ENCODE measurements around the gene FBXO30. TPM values are rescaled to one million over a fixed set of nuclear protein-coding genes. Genes with fewer than 3 reads are reported as not detected.

The FBXO30 gene
- total RNA-seq, 2 donors from 2014 or later, result 5.4 to 9.0 TPM

DNA sequence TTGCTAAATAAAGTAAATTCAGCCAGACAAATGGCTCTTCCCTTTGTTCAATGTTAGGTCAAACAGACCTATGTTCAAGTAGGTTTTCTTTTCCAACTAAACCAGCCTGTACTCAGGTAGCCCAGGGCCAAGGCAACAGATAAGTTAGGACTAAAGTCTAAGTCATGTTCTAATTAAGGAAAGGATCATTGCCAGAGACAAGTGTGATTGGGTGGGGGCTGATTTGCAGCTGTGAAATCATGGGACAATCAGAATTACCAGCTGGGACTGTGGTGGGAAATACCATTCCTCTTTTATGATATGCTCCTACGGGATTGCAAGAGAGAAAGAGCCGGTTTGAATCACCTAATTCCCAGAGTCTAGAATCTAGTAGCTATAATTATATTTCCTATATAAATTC is 4.2 kb upstream of the FBXO30 start:
- H3K4me1 ChIP-seq, result no peaks in the 10 kb centered on the region
- intact Hi-C loops (cut with DNase I), result loop anchor here (5.0 kb wide), 2 partner anchors 86 to 144 kb away; partner anchors contain the start of gene SHPRH
- DNase-seq, result no peak
- no peak overlapping the region for H3K4me3 ChIP-seq
- no peak overlapping the region for H3K27ac ChIP-seq
- H3K9me3 ChIP-seq, result no peaks in the 10 kb centered on the region
- TF ChIP-seq, protein P1, sequence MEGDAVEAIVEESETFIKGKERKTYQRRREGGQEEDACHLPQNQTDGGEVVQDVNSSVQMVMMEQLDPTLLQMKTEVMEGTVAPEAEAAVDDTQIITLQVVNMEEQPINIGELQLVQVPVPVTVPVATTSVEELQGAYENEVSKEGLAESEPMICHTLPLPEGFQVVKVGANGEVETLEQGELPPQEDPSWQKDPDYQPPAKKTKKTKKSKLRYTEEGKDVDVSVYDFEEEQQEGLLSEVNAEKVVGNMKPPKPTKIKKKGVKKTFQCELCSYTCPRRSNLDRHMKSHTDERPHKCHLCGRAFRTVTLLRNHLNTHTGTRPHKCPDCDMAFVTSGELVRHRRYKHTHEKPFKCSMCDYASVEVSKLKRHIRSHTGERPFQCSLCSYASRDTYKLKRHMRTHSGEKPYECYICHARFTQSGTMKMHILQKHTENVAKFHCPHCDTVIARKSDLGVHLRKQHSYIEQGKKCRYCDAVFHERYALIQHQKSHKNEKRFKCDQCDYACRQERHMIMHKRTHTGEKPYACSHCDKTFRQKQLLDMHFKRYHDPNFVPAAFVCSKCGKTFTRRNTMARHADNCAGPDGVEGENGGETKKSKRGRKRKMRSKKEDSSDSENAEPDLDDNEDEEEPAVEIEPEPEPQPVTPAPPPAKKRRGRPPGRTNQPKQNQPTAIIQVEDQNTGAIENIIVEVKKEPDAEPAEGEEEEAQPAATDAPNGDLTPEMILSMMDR (IDR thresholded peaks at IDR 0.05), result no peak
- H3K9ac ChIP-seq (ENCODE audit: low read depth in 2 of 2, low read length in 2 of 2), result no peak overlapping the region
- no peaks in the 10 kb centered on the region for H3K36me3 ChIP-seq
- no peaks in the 10 kb centered on the region for H3K27me3 ChIP-seq

DNA sequence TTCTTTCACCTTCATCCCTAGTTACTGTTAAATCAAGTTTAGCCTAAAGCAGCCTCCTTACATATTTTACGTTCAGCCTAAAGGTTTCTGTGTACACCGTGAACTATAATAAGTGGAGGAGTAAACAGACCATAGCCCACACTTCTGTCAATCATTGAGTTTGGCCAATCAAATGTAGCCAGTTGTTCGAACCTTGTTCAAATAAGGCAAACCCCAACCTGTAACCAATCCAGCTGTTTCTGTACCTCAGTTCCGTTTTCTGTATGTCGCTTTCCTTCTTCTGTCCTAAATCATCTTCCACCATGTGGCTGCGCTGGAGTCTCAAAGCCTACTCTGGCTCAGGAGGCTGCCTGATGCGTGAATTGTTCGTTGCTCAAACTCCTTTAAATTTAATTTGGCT is 1.8 kb upstream of the FBXO30 start:
- intact Hi-C loops (cut with DNase I), result loop anchor here (5.0 kb wide), 2 partner anchors 84 to 146 kb away; partner anchors contain the start of gene SHPRH
- H3K9ac ChIP-seq (ENCODE audit: low read depth in 2 of 2, low read length in 2 of 2), result no peak overlapping the region

DNA sequence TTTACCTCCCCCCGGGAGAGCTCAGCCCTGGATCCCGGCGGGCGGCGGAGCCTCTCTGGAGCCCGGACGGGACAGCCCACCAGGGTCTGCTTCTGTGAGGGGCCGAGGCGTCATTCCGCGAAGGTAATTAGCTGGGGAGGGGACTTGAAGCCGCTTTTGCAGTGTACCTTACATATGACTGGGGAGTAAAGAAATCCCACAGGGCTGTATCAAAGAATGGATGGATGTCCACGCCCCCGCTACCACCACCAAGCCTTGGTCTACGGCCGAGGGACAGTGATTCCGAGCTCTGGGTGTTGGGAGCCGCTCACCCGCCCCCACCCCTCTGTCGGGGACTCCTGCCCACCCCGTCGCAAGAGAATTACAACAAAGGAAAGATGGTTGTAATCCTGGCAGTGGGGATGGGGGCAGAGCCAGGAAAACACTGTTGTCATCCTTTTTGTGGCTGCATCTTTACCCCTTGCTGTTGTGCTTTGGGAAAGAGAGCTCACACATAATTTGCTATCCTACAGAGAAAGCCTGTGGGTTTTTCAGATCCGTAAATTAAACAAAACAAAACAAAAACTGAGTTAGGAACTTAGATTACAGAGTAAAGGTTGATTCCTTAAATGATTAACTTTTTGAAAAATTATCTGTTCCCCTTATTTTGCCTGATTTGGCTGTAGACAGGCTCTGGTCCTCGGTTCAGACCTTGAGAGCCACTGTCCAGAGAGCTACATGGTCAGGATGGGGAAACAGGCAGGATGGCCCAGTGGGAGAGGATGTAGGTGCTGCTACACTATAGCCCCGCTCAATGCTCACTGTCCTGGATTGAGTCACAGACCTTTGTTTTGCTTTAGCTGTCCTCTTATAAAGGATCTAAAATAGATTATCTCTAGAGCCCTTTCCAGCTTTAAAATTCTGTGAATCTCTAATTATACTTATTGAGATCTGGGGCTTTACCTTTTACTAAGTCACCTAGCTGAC is 997 bp upstream of the FBXO30 start:
- intact Hi-C loops (cut with DNase I), result loop anchor here (5.0 kb wide), 2 partner anchors 83 to 147 kb away; partner anchors contain the start of gene SHPRH

More for the DNA sequence above, 1.8 kb upstream of the FBXO30 start:
- H3K36me3 ChIP-seq, result no peaks in the 10 kb centered on the region
- H3K4me1 ChIP-seq, result no peaks in the 10 kb centered on the region
- H3K27ac ChIP-seq, result no peak overlapping the region
- H3K4me3 ChIP-seq, result no peak overlapping the region
- H3K9me3 ChIP-seq, result no peaks in the 10 kb centered on the region
- no peaks in the 10 kb centered on the region for H3K27me3 ChIP-seq
- TF ChIP-seq, protein P1 (IDR thresholded peaks at IDR 0.05), result no peak
- DNase-seq, result no peak

DNA sequence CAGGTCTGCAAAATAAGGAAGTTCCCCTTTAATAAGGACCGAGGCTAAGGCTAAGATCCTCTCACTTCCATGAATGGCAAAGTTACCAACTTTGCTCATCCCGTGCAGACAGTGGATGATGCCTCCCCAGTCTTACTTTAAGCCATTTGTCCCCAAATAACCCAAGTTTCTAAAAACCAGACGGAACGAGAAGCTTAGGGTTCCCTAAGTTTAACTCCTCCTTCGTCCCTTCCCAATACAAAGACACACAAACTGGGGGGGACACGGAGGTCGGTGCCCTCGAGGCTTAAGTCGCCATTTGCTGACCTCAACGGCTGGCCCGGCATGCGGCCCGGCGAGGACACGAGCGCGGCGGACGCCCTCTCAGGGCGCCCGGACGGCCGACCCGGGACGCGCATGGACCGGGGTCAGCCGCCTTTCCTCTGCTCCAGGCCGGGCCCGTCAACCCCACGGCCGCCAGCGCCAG is 527 bp downstream of the FBXO30 start:
- no peaks in the 10 kb centered on the region for H3K9me3 ChIP-seq
- DNase-seq, result peak; percentile 39
- H3K4me1 ChIP-seq, result no peaks in the 10 kb centered on the region
- H3K4me3 ChIP-seq, result peak overlapping the region; percentile 66
- H3K9ac ChIP-seq (ENCODE audit: low read depth in 2 of 2, low read length in 2 of 2), result peak overlapping the region; percentile 76 to 92
- H3K36me3 ChIP-seq, result no peaks in the 10 kb centered on the region
- H3K27ac ChIP-seq, result peak overlapping the region; percentile 78
- H3K27me3 ChIP-seq, result no peaks in the 10 kb centered on the region
- intact Hi-C loops (cut with DNase I), result no loop called here
- TF ChIP-seq, protein P1 (IDR thresholded peaks at IDR 0.05), result no peak

More for the DNA sequence above, 997 bp upstream of the FBXO30 start:
- TF ChIP-seq, protein P1 (IDR thresholded peaks at IDR 0.05), result no peak
- H3K9ac ChIP-seq (ENCODE audit: low read depth in 2 of 2, low read length in 2 of 2), result peak overlapping the region; percentile 91
- H3K4me1 ChIP-seq, result no peaks in the 10 kb centered on the region
- peak overlapping the region; percentile 78 for H3K27ac ChIP-seq
- H3K27me3 ChIP-seq, result no peaks in the 10 kb centered on the region
- no peaks in the 10 kb centered on the region for H3K36me3 ChIP-seq
- peak; percentile 17 for DNase-seq
- no peaks in the 10 kb centered on the region for H3K9me3 ChIP-seq
- H3K4me3 ChIP-seq, result peak overlapping the region; percentile 66

DNA sequence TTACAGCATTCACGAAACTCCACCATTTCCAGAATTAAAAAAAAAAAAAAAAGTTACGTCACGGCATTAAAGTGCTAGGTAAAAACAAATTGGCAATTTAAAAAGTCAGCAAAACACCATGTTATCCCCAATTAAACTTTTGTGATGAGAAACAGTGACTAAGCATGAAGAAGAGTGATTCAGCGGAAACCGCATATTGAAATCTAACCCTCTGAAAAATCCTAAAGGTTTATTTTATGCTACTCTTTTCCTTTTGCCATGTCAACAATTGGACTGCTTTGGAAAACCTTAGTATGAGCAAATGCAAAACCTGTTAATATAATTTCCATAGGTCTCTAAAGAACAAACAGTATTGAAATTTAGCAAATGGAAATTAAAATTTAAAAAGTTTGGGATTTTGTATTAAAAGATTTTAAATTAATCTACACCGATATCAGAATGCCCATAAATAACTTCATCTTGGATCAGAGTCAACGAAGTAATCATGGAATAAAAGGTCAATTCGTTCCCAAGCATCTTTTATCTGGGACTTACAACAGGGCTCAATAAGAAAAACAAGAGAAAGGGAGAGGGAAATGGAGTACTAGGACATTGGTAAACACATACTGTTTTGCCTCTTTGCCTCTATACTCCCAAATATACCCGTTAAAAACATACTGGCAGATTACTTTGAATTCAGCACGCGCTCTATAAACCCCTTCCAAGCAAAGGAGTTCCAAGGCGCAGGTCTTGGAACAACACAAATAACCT is 1.1 kb downstream of the FBXO30 start:
- Histone ChIP-seq H3K4me1 (no peaks in the 10 kb centered on the region), H3K4me3 (peak overlapping the region; percentile 66), H3K27me3 (no peaks in the 10 kb centered on the region), H3K27ac (peak overlapping the region; percentile 78), H3K9ac (ENCODE audit: low read depth in 2 of 2, low read length in 2 of 2) (peak overlapping the region; percentile 76 to 92), H3K36me3 (no peaks in the 10 kb centered on the region), H3K9me3 (no peaks in the 10 kb centered on the region)
- DNase-seq, result no peak
- intact Hi-C loops (cut with DNase I), result no loop called here
- TF ChIP-seq, protein P1 (IDR thresholded peaks at IDR 0.05), result no peak

All from colonic mucosa (tissue), 4 donors.